Measurements from ENCODE around the gene ABCD2.
"Not testable (repeated sequence)": the region's sequence is repeated elsewhere in the genome, so short reads cannot be mapped to it uniquely, and the experiment has no call there.

ABCD2 gene

DNA sequence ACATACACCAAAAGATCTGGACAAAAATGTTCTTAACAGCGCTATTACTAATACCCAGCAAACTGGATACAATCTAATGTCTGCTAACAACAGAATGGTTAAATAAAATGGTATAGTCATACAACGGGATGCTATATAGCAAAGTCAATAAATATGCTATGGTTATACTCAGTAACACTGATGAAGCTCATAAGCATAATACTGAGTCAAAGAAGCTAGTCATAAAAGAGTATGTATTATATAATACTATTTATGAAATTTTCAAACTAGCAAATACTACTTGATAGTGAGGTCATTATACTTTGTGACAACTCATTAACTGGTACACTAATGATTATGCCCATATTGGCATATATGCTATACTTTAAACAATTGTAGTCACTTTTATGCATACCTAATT, 7.4 kb downstream of the ABCD2 start:
- no peak for DNase-seq (ENCODE audit: low read depth in 3 of 3)

DNA sequence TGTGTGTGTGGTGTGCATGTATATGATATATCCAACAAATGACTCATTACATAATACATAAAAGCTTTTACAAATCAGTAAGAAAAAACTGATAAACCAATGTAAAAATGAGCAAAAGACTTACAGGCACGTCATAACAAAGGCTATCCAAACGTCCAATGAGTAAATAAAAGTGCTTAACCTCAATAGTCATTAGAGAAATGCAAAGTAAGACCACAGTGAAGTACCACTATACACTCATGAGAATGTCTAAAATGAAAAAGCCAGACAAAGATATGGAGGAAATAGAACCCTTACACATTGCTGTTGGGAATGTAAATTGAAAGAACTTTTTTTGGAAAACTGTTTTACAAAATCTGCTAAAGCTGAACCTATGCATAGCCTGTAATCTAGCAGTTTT, 7.8 kb downstream of the ABCD2 start:
- no peak for DNase-seq (ENCODE audit: low read depth in 3 of 3)

DNA sequence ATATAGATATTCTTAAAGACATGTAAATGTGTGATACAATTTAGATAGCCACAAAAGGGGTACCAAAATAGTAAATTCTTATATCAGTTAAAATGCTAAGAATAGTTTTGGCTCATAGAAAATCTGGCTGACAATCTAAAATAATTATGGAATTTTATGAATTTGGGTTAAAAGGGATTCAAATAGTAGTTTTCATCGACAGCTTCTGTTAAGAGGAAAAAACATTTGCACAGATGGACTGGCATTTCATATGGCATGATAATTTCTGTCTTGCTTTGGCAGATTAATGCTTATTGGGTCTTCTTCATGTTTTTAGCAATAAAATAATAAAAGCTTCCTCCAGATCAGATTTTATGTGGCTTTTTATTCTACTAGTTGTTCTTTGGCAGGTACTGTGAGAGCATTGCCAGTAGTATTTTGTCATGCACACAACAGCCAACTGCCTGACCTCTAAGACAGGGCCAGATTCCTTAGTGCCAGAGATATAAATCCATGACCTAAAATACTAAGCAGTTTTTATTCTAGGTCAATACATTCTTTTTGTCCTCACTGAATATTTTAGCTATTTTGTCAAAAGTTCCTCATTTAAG, 9.1 kb downstream of the ABCD2 start:
- DNase-seq (ENCODE audit: low read depth in 3 of 3) = no peak

DNA sequence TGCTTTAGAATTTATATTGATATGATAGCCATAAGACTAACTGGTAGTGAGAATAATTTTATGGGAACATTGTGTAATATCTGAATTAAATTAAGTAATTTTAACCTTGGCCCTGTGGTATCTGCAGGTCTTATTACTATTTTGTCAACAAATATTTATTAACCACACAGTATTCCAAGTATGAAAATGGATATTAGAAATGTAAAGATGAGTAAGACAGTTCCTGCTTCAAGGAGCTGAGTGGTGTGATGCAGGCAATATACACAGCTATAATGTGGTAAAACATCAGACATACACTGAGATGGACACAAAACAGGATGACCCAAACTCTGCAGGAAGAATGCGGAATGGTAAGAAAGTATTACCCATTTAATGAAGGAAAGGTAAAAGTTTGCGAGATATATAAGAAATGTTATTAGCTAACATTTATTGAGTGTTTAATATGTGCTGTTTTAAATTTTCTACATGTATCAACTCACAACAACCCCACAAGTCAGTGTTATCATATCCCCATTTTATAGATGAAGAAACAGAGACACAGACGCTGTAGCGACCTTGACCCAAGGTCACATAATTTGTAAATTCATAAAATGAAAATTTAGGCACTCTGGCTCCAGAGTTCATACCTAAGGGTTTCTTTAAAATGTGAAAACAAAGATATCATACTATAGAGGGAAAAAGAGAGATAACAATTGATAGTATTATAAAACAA, 12.7 kb downstream of the ABCD2 start:
- no peak for DNase-seq (ENCODE audit: low read depth in 3 of 3)

DNA sequence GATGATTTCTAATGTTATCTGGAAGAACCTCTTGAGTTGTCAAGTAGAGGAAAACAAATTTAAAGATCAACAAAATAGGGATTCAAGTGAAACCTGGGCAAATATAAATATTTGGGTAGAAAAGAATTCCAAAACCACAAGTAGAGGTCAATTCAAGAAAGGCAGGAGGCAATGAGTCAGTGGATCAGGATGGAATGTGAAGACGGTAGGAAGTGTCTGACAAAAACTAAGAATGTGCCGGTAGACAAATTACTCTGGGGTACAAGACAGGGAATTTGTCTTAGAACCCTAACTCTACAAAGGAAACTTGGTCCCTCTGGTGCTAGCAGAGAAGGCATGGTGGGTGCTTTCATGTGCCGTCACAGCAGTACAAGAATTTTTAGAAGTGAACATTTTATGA, 13.6 kb downstream of the ABCD2 start:
- DNase-seq (ENCODE audit: low read depth in 3 of 3) = no peak

DNA sequence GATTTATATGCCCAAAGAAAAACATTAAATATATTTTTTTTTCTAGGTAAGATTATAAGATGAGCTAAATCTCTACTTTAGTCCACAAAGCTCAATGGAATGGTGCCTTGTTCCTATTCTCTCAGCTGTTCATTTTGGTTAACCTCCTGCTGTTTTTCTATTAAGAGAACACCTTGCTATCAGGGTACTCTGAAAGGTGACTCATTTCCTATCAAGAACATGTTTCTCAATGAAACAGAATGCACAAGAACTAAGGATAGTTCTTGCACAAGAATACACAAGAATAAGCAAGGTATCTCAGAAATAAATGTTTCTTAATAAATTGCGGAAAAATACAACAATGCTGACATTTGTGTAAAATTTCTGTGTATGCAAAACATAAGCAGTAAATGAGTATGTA, 14.1 kb downstream of the ABCD2 start:
- no peak for DNase-seq (ENCODE audit: low read depth in 3 of 3)

DNA sequence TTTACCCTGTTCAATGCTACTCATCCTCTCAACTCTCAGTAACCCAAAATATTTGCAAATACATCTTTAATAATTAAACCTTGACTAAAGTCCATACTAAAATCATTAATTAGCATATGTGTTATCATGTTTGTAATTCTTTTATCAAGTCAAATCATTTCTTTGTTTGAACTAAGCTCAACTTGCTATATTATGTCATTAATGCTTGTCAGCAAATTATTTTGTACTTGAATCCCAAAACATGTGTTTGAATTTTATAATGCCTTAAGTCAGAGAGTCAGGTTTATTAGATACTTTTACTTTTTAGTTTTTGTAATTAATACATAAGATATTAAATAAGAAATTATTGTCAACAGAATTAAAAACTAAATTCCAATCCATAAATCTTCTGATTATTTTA, 16.5 kb downstream of the ABCD2 start:
- no peak for DNase-seq (ENCODE audit: low read depth in 3 of 3)

DNA sequence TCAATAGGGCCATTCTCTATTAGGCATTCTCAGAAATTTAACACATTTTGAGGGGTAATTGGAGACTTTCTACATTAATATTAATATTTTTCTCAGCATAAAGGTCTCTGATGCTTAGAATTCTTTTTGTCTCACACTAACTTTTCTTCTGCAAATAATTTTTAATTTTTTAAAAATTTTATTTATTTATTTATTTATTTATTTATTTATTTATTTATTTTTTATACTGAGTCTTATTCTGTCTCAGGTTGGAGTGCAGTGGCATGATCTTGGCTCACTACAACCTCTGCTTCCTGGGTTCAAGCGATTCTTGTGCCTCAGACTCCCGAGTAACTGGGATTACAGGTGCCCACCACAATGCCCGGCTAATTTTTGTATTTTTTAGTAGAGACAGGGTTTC, 17.7 kb downstream of the ABCD2 start:
- not testable (repeated sequence) for DNase-seq (ENCODE audit: low read depth in 3 of 3)

DNA sequence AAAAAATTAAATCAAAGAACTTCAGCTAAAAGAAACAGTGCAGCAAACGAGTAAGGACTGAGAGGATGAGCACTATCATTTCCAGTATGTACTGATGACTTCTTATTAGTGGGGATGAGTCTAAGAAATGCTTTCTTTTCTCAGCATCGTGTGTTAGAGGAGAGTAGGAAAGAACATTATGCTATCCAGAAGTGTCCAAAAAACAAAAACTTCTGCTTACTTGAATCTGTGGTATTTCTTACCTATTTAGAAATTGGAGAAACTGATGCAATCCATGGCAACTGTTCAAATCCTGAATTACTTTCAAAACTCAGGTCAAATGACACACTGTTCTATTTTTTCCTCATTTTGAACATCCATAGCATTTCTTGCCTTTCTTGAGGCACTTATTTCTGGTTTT, 23.7 kb downstream of the ABCD2 start:
- DNase-seq (ENCODE audit: low read depth in 3 of 3) = no peak

DNA sequence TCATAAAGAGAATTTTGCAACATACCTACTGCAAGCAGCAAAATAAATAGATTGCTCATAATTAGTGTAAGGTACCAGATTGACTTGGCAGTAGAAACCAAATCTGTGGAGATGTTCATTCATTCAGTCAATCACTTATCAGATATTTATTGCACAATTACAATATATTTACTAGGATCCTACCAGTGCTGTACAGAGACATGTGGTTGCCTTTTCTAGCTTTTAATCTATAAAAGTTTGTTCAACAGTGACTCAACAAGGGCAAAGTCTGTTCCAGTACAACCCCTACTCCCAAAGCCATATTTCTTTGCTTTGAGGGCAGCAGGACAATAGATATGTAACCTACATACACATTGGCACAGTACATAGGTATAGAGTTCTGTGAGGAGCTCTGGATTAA, 27.3 kb downstream of the ABCD2 start:
- no peak for DNase-seq (ENCODE audit: low read depth in 3 of 3)

DNA sequence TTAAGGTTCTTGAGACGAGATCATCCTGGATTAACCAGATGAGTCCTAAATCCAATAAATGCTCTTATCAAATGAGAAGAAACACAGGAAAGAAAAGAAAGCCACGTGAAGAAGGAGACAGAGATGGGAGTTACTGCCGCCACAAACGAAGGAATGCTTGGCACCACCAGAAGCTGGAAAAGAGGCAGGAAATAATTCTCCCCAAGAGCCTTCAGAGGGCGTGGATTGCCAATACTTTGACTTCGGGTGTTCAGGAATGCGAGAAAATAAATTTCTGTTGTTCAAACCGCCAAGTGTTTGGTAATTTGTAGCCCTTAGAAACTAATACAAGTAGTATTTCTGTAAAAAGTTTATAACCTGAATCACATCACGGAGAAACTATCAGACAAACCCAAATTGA, 31.3 kb downstream of the ABCD2 start:
- no peak for DNase-seq (ENCODE audit: low read depth in 3 of 3)

DNA sequence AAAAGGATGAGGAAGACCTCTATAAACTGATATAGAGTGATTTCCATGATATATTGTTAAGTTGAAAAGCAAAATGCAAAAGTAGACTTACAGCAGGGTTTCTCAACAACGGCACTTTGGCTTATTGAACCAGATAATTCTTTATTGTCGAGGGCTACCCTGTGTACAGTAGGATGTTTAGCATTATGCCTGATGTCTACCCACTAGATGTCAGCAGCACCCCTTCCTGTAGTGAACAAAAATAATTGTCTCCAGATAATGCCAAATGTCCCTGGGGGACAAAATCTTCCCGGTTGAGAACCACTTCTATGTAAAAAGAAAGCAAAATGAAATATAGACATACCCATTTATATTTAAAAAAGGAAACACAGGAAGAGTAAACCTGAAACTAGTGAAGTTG, 32.4 kb downstream of the ABCD2 start:
- no peak for DNase-seq (ENCODE audit: low read depth in 3 of 3)

DNA sequence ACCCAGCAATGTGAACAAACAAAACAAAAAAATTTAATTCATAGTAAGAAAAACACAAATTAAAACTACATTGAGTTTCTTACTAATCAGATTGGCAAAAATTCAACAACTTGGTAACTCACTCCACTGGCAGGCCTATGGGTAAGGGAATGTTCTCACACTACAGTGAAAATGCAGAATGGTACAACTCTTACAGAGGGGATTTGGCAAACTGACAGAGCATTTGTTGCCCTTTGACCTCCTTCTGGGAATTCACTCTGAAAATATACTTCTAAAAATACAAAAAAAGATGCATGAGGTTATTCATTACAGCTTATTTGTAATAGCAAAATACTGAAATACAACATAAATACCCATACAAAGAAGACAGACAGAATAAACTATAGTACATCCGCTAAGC, 32.8 kb downstream of the ABCD2 start:
- DNase-seq (ENCODE audit: low read depth in 3 of 3) = no peak

DNA sequence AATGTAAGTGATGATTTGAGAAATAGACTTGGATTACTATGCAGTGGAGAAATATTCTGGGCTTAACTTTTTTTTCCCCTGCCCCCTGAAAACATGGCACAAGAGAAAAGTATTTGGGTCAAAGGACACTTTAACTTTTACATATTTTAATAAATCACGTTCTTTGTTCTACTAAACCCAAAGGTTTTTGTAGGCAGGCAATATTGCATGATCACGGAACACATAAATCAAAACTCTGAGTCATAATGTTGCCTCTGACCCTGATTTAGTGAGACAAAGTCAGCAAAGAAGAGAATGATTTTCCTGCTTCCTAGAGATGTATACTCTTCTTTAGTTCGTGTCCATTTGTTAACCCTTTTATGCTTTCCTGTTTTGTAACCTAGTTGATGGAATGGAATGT, 38.0 kb downstream of the ABCD2 start:
- DNase-seq (ENCODE audit: low read depth in 3 of 3) = no peak

DNA sequence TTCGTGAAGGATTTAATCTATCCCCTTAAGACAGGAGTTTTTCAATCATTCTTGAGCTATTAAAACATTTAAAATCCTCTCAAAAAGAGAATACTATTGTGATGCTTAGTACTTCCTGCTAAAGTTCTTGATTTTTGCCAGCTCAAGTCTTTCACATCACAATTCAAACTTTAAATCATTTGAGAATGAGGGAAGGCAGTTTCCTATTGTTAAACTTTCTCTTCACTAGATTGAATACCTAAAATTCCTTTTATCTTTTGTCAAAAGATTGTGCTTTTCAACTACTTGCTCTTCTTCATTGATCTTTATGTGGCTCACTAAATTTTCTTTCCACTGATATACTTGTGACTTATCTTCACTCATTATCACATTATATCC, 44.1 kb downstream of the ABCD2 start:
- DNase-seq (ENCODE audit: low read depth in 3 of 3) = no peak

DNA sequence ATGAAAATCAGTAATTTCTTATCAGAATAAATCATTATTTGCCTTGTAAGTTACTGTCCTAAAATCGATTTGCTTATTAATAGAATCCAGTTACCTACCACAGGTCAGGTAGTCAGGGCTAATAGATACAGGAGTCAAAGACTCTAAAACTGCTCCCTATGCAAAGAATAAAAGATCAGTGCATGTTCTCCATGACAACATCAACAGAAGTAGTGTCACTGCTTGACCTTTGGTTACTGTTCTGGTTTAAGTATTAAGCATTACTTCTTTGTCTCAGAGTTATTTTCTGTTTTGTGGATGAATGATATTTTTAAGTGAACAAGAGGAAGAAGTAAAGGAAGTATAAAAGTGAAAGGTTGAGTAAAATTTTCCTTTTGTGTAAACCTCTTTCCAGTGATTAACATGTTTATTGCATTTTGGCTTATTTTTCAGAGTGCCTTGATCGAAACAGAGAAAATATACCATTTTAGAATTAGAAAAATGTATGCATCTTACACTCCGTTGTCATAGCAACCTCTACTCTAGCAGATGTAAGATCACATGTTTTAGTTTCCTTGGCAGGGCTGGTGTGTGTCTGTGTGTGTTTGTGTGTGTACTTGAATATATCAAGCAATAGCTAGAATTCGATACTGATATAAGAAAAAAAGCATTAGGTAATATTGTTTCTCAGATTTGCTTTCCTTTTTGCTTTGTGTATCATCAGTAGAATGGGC, 44.7 kb downstream of the ABCD2 start:
- DNase-seq (ENCODE audit: low read depth in 3 of 3) = no peak

DNA sequence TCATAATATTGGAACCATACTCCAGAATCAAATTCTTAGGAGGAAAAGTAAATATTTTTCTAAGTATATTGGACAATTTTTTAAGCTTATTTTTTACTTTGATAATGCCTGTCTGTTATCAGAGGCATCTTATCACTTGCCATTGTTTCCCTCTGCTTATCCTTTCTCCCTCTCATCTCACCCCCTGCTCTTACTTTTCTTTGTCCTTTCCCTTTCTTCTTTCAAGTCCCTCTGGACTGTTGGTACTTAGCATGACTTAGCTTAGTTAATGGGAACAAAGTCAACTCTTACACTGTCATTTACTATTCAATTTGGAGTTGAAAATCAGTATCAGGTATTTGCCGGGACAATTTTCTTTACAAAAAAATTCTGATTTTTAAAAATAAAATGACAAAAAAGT, 45.2 kb downstream of the ABCD2 start:
- DNase-seq (ENCODE audit: low read depth in 3 of 3) = no peak

DNA sequence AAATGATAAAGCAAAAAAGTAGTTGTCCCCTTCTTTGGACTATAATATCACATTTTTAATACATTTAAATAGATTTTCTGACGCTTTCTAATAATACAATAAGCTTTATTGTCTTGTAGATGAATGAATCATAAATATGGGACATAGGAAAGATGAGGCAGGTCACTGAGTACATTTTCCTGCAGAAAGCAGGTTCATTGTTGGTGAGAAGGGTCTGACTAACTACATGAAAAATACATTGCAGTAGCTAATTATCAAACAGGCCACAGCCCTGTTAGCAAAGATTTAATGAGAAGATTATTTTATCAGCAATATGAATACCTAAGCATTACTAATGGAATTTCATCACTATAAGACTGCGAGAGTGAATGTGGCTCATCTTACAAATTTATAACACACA, 45.6 kb downstream of the ABCD2 start:
- DNase-seq (ENCODE audit: low read depth in 3 of 3) = no peak

DNA sequence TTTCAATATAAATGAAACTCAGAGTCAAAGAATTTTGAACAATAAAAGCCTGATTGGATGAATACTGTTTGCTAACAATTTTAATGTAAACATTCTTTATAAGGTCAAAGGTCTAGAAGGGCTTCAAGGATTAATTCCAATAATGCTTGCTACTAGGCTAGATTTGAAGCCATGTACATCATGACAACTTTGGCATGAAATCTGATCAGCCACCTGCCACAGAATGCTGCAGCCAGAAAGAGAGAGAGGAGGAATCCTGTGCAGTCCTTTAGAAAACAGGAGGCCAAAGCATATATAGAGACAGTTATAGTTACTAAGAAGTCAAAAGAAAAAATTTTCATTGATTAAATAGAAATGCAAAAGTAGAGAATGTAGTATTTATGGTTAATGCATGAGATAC, 47.1 kb downstream of the ABCD2 start:
- no peak for DNase-seq (ENCODE audit: low read depth in 3 of 3)

DNA sequence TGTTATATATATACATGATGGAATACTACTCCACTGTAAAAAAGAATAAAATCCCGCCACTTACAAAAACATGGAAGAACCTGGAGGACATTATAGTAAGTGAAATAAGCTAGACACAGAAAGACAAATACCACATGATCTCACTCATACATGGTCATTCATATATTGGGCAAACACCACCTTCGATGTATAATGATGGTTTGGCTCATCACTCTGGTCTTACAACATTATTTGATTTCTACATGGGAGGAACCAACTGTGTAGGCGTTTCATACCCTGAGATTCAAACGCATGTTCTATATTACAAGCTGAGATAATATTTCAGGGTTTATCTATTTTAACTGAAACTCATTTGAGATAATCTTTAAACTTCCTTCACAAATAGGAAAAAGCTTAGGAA, 48.3 kb downstream of the ABCD2 start:
- no peak for DNase-seq (ENCODE audit: low read depth in 3 of 3)

DNA sequence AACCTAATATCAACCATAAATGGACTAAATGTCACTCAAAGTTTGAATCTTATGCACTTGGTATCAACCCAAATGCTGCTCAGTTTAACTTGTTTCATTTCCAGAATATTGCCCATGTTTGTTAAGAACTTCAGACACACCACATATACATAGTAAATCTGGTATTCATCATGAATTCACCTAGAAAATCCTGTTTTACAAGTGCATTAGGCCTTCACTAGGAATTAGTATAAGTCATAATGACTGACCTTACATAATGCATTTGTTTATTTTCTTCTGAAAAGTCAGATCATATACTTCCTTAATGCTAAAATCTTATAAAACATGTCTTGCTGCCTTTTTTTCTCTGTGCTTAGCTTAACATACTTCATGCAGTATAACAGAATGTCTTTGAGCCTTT, 66.1 kb downstream of the ABCD2 start:
- DNase-seq (ENCODE audit: low read depth in 3 of 3) = no peak

DNA sequence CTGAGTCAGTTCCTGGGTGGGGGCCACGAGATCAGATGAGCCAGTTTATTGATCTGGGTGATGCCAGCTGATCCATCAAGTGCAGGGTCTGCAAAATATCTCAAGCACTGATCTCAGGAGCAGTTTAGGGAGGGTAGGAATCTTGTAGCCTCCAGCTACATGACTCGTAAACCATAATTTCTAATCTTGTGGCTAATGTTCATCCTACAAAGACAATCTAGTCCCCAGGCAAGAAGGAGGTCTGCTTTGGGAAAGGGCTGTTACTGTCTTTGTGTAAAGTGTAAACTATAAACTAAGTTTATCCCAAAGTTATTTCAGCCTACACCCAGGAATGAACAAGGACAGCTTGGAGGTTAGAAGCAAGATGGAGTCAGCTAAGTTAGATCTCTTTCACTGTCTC, 75.4 kb downstream of the ABCD2 start:
- DNase-seq (ENCODE audit: low read depth in 3 of 3) = not testable (repeated sequence)

DNA sequence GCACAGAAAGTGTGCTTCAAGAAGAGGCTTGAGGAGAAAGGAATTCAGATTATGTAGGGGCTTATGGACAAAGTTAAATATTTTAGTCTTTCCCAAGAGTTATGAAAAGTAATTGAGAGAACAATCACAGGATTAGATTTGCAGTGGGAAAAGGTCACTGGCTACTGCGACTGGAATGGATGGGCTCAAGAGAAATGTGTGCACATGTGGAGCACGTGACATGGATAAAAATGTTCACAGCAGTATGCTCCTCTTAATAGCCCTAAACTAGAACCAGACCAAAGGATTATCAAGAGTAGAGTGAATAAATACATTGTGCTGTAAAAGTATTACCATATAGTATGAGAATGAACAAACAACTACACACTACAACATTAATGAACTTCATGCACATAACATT, 78.1 kb downstream of the ABCD2 start:
- no peak for DNase-seq (ENCODE audit: low read depth in 3 of 3)

All from stimulated activated CD4-positive, alpha-beta T cell treated with anti-CD3 and anti-CD28 coated beads, TNF-alpha, amount 100 ng/mL, for 48 hours (primary cell).